Fibroblast of lung (primary cell): ENCODE data around the gene SYVN1. TPM values are rescaled to one million over a fixed set of nuclear protein-coding genes. Genes with fewer than 3 reads are reported as not detected.

Source experiments
- DNase-seq, 2 donors: peaks; one replicate each; pipeline versions ENCODE4 v3.0.0 to v3.0.0-alpha.2; 2010; ENCODE audit warnings: low read depth in 2 of 2
- H2AFZ ChIP-seq: 2 replicates; pipeline ENCODE4 v1.5.1; 2012; ENCODE audit warnings: low read length, control low read depth, inconsistent platforms
- H3K27ac ChIP-seq: 2 replicates; pipeline ENCODE4 v1.5.1; 2011; ENCODE audit warnings: low read length, control low read depth; ENCODE audit not compliant: insufficient read depth
- H3K27me3 ChIP-seq: 2 replicates; pipeline ENCODE4 v1.5.1; 2011; ENCODE audit warnings: mild to moderate bottlenecking, low read length; ENCODE audit not compliant: control insufficient read depth, insufficient read depth
- H3K36me3 ChIP-seq: 2 replicates; pipeline ENCODE4 v1.5.1; 2011; ENCODE audit warnings: low read length; ENCODE audit not compliant: control insufficient read depth, insufficient read depth
- H3K4me1 ChIP-seq: 2 replicates; pipeline ENCODE4 v1.5.1; 2011; ENCODE audit warnings: low read length; ENCODE audit not compliant: control insufficient read depth, insufficient read depth; ENCODE audit errors: extremely low read depth
- H3K4me2 ChIP-seq: 2 replicates; pipeline ENCODE4 v1.5.1; 2011; ENCODE audit warnings: low read length, control low read depth; ENCODE audit not compliant: insufficient read depth; ENCODE audit errors: extremely low read depth
- H3K4me3 ChIP-seq, 4 experiments: fragments of 200-600 bp in 1 of 4; sonication (generic) in 1 of 4; replicated peaks in 1 of 4; 2 replicates each; pipeline ENCODE4 v1.5.1; 2011 to 2016; ENCODE audit warnings: low read length in 4 of 4, low read depth in 3 of 4, mild to moderate bottlenecking in 3 of 4, control low read depth in 2 of 4, inconsistent platforms in 1 of 4, mixed read lengths in 1 of 4; ENCODE audit not compliant: insufficient read depth in 1 of 4; ENCODE audit errors: control extremely low read depth in 1 of 4
- H3K79me2 ChIP-seq: 2 replicates; pipeline ENCODE4 v1.5.1; 2012; ENCODE audit warnings: mild to moderate bottlenecking, low read length, inconsistent platforms; ENCODE audit not compliant: control insufficient read depth, insufficient read depth
- H3K9ac ChIP-seq: 2 replicates; pipeline ENCODE4 v1.5.1; 2011; ENCODE audit warnings: mild to moderate bottlenecking, low read length, control low read depth; ENCODE audit not compliant: insufficient read depth
- H3K9me3 ChIP-seq: 2 replicates; pipeline ENCODE4 v1.5.1; 2012; ENCODE audit warnings: low read depth, low read length; ENCODE audit not compliant: control insufficient read depth, insufficient read depth
- H4K20me1 ChIP-seq: 2 replicates; pipeline ENCODE4 v1.5.1; 2011; ENCODE audit warnings: low read length; ENCODE audit not compliant: control insufficient read depth, insufficient read depth; ENCODE audit errors: extremely low read depth
- CTCF ChIP-seq, 2 donors: IDR thresholded peaks in 1 of 2; conservative IDR thresholded peaks in 1 of 2; 1 replicate in 1 of 2; 2 replicates in 1 of 2; pipeline ENCODE4 v1.5.1; 2011 to 2012; ENCODE audit warnings: low read length in 2 of 2, control low read depth in 1 of 2, inconsistent platforms in 1 of 2, low read depth in 1 of 2, mild to moderate bottlenecking in 1 of 2
- EZH2 ChIP-seq: IDR thresholded peaks from 2 replicates; pipeline ENCODE4 v1.5.1; 2012; ENCODE audit warnings: low read length, control low read depth, mild to moderate bottlenecking; ENCODE audit errors: missing control alignments
- polyA plus RNA-seq, 2 donors: library from polyadenylated mRNA; depleted of rRNA in 1 of 2; stranded (reverse) in 1 of 2; unstranded in 1 of 2; fragments of >200 nt; gene quantifications; 2 replicates each; pipeline ENCODE4 v1.2.1, GENCODE V29; 2011 to 2012; ENCODE audit warnings: missing spikeins in 1 of 2
- total RNA-seq: library from RNA; depleted of rRNA; stranded (reverse); fragments of >200 nt; gene quantifications from 2 replicates; pipeline ENCODE4 v1.2.1, GENCODE V29; 2014

The SYVN1 gene
- total and polyA plus RNA-seq, 2 donors (not counting 1 experiment from before 2014, with no cell fraction given): 15.5 to 25.2 TPM

- Histone ChIP-seq H3K9me3 (no peaks in the 10 kb centered on the region), H3K36me3 (no peaks in the 10 kb centered on the region), H3K4me2 (no peak overlapping the region), H4K20me1 (no peaks in the 10 kb centered on the region), H3K4me1 (peaks cover 2% of the 10 kb centered on the region), H3K27ac (no peak overlapping the region), H3K9ac (no peak overlapping the region), H3K4me3 (no peak overlapping the region), H2AFZ (no peak overlapping the region), H3K79me2 (no peaks in the 10 kb centered on the region), H3K27me3 (peaks cover 2% of the 10 kb centered on the region)
- TF ChIP-seq CTCF (conservative IDR thresholded peaks at IDR 0.05 in 1 of 2, IDR thresholded peaks at IDR 0.05 in 1 of 2; ENCODE audit: low read depth in 1 of 2, low read length in 2 of 2): no peak
- TF ChIP-seq EZH2: no peak
- DNase-seq: no peak
These were observed 14.3 kb upstream of the SYVN1 start for GRCh38 chr11:65148657-65149056.

GRCh38 chr11:65147352-65148075, 13.2 kb upstream of the SYVN1 start:
- H3K4me2 ChIP-seq: no peak overlapping the region
- peaks cover 2% of the 10 kb centered on the region for H3K4me1 ChIP-seq
- H3K4me3 ChIP-seq: no peak overlapping the region
- H3K27ac ChIP-seq: no peak overlapping the region
- no peak for TF ChIP-seq EZH2
- no peak for TF ChIP-seq CTCF (conservative IDR thresholded peaks at IDR 0.05 in 1 of 2, IDR thresholded peaks at IDR 0.05 in 1 of 2; ENCODE audit: low read depth in 1 of 2, low read length in 2 of 2)
- no peak for DNase-seq
- H3K79me2 ChIP-seq: no peaks in the 10 kb centered on the region
- no peaks in the 10 kb centered on the region for H3K9me3 ChIP-seq
- H3K36me3 ChIP-seq: no peaks in the 10 kb centered on the region
- no peak overlapping the region for H2AFZ ChIP-seq
- H3K27me3 ChIP-seq: peaks cover 3% of the 10 kb centered on the region
- H3K9ac ChIP-seq: no peak overlapping the region
- no peaks in the 10 kb centered on the region for H4K20me1 ChIP-seq

- H3K27ac ChIP-seq: no peak overlapping the region
- H3K9me3 ChIP-seq: no peaks in the 10 kb centered on the region
- no peaks in the 10 kb centered on the region for H3K36me3 ChIP-seq
- peaks cover 15% of the 10 kb centered on the region for H3K27me3 ChIP-seq
- H3K4me2 ChIP-seq: no peak overlapping the region
- no peaks in the 10 kb centered on the region for H3K79me2 ChIP-seq
- H3K4me3 ChIP-seq: no peak overlapping the region
- no peak for DNase-seq
- H3K4me1 ChIP-seq: no peaks in the 10 kb centered on the region
- H4K20me1 ChIP-seq: no peaks in the 10 kb centered on the region
- no peak overlapping the region for H3K9ac ChIP-seq
- no peak overlapping the region for H2AFZ ChIP-seq
- TF ChIP-seq EZH2 (no peak), CTCF (conservative IDR thresholded peaks at IDR 0.05 in 1 of 2, IDR thresholded peaks at IDR 0.05 in 1 of 2; ENCODE audit: low read depth in 1 of 2, low read length in 2 of 2) (no peak)
These were observed 7.7 kb upstream of the SYVN1 start for GRCh38 chr11:65141896-65142494.
